Stimulated activated naive CD4-positive, alpha-beta T cell (primary cell): ENCODE measurements around the gene LMF2.

Experiments
- DNase-seq, 6 experiments: peaks; one replicate each; lab custom pipeline; 2025; lab: John Stamatoyannopoulos, UW

Gene LMF2

DNA sequence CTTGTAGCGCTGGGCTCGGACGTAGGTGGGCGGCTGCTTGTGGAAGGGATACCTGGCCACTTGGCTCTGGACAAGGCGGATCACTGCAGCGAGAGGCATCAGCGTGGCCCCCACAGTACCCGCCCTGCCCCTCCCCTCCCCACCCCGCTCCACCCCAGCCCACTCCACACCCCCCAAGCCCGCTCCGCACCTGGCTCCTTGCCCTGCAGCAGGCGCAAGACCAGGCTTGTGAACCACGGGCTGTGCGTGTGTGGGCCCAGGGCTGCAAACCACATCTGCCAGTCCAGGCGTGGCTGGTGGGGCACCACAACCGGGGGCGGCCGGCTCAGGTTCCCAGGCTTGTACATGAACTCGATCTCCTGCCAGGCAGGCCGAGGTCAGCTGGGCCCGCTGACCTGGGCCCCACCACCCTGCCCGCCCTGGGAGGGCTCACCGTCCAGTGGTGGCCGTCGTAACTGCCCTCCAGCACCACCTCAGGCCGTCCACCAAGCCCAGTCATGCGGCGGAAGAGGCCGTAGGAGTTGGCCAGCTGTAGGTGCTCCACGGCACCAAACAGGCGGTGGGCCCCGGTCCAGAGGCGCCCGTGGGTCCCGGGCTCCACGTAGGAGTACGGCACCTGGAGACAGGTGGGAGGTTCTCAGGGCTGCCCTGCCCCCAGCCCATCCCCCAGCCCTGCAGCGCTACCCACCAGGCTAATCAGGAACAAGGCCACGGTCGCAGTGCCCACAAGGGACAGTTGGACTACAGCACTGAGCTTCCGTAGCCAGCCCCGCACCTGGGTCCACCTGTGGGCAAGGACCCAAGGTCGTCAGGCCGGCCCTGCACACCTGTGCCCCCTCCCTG lies 2.9 kb downstream of the LMF2 start:
- DNase-seq, result no peak

DNA sequence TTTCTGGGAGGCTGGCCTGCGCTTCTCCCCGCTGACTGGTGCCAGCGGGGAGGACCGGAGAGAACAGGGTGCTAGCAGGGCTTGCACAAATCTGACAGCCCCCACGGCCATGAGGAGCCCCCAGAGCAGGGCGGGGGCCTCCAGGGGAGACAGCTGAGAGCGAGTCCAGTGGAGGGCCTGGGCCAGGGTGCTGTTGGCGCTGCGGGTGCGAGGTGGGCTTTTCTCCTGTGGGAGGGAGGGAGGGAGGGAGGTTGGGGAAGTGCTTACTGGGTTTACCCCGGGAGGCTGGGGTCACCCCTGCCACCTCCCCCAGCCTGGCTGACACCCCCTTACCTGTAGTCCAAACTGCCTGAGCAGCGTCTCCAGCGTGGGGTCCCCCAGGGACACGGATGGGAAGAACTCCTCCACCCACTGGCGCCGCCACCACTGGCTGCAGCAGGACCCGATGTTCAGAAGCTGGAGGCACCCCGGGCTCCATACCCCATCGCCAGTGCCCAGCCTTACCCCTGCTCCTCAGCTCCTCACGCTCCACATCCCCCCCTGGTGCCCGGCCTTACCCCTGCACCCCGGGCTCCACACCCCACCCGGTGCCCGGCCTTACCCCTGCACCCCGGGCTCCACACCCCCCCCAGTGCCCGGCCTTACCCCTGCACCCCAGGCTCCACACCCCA lies 3.9 kb downstream of the LMF2 start:
- no peak for DNase-seq

DNA sequence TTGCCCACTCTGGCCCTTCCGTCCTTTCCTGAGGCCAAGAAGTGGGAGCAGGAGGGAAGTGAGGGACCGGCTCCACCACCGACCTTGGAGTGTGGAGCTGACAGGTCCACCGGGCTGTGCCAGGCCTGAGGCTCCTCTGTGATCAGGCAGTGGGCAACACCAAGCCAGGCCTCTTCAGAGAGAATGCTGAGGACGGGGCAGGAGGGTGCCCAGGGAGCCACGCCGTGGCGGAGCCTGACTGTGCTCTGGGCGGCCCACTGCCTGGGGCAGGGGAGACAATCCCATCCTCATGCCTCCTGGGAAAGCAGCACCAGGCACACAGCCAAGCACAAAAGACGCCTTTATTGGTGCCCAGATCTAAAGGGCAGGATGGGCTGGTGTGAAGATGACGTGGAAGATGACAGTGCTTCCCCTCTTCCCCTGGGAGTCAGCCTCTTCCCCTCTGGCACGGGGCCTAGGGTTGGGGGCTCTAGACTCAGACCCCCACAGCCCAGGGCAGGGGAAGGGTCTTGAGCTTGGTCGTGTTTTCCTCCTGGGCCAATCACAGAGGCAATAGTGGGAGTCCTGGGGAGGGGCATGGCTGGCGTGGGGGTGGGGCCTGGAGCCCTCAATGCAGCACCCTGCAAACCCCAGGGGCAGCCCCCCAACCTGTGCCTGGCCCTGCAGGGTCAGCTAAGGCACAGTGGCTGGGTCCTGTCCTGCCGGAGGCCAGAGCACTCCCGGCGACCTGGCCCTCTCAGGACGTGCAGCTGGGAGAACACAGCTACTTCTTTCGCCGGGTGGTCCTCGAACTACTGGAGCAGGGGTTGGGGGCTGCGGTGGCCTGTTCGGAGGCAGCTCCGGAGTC lies 4.7 kb downstream of the LMF2 start:
- no peak for DNase-seq

DNA sequence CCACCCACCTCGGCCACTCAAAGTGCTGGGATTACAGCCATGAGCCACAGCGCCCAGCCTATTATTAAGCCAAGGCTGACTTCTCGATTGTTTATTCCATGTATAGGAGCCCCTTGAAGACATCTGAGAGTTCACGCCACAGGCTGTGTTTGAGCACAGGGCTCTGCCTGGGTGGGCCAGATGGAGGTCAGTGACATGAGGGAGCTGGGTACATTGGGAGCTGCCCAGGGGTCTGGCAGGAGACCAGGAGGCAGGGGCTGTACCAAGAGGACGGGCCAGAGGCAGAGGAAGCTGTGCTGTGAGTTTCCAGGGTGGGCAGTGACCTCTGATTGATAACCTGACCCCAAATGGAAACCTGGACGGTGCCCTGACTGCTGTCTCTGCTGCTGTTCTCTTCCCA lies 5.4 kb downstream of the LMF2 start:
- DNase-seq, result no peak

DNA sequence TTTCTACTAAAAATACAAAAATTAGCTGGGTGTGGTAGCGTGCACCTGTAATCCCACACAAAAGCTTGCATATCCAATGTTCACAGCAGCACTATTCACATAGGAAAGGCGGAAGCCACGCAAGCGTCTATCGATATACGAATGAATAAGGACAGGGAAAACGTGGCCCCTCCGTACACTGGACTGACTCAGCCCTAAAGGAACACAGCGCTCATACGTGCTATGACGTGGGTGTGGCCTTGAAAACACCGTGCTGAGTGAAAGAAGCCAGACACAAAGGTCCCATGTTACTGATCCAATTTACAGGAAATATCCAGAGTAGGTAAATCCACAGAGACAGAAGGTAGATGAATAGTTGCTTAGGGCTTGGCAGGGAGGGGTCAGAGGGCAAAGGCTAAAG lies 7.0 kb downstream of the LMF2 start:
- DNase-seq, result no peak

DNA sequence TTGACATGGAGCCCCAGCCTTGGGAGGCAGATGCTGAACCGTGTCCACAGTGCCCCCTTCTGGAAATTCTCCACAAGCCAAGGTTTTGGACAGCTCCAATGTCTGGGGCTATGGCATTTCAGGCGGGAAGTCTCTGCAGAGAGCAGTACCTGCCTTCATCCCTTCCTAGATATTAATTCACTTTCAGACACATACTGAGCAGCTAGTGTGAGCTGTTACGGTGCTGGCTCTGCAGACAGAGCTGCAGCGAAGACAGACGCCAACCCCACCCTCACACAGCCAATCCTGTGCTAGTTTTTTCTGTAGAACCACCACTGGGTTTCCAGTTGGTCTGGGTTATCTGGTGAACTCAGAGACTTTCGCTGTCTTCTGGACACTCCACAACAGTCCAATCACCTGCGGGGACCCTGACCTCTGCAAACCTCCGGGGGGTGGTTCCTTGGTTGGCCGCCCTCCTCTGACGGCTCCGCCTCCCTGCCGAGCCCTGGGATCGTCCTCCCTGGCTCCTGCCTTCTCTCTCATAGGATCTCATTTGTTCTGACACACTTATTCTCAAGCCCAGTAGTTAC lies 9.1 kb downstream of the LMF2 start:
- DNase-seq, result peak; percentile 33 to 78 (median 56)

DNA sequence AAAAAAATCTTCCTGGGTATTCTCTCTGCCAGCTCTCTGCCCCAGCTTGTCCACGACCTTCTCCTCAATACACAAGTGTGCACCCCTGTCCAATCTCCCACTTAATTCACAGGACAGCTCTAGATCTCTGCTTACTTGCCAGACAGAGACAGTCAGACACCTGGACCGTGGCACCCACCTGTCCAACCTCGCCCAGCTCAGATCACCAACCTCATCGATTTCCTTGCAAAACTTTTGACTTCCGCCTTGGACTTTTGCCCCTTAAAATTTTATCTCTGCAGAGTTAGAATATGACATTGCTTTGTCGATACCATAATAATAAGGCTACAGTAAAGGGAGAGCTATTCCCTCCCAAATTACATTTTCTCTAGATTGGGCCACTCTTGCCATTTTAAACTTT lies 10.4 kb downstream of the LMF2 start:
- DNase-seq, result no peak

DNA sequence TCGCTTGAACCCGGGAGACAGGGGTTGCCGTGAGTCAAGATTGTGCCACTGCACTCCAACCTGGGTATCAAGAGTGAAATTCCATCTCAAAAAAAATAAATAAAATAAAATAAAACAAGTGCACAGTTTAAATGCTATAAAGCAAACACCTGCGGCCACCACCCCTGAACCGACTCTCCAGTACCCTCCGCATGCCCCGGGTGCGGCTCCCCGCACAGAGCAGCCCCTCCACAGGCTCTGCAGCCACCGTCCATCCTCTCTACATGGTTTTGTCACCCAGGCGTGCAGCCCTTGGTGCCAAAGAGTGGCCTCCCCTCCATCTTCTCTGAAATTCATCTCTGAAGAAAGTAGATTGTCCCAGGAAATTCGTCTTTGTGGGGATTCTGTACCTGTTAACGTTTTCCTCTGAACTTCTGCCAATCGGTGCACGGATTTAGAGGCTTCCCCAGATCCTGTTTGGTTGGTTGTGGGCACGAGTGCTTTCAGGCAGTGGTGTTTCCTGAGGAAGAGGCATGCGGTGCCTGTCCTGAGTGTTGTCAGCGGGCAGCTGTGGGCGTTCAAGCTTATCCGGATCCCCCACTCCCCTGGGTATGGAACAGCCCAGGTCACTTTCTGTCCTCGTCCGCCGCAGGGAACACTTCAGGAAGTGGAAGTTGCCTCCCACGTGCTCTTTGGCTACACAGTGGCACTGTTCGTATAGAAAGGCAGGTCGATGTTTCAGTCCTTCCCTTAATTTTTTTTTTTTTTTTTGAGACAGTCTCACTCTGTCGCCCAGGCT lies 16.8 kb downstream of the LMF2 start:
- DNase-seq, result no peak

DNA sequence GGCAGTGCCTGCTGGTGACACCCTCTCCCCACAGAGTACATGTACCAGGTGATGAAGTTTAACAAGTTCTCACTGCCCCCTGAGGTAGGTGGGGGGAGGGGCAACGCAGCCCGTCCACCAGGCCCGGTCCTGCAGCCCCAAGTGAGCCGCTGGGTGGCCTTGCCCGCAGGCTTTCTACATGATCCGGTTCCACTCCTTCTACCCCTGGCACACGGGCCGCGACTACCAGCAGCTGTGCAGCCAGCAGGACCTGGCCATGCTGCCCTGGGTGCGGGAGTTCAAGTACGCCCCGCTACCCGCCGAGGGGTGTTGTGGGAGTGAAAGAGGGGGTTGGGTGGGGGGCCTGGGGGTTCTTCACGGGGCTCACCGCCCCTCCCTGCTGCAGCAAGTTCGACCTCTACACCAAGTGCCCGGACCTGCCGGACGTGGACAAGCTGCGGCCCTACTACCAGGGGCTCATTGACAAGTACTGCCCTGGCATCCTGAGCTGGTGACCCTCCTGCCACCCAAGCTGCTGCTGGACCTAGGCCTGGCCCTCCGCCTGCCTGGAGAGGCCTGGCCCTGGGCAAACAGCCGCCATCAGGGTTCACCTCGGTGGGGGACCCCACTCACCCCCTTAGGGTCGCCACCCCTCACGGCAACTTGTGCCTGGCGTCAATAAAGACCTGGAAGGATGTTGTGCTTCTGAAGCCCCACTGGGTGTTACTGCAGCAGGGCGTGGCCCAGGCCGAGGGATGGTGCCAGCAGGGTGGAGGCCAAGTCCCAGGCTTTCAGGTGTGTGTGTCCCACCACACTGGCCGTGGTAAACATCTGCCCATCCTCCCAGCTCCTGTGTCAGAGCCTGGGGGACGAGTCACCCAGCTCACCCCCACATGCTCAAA lies 17.9 kb downstream of the LMF2 start:
- no peak for DNase-seq

DNA sequence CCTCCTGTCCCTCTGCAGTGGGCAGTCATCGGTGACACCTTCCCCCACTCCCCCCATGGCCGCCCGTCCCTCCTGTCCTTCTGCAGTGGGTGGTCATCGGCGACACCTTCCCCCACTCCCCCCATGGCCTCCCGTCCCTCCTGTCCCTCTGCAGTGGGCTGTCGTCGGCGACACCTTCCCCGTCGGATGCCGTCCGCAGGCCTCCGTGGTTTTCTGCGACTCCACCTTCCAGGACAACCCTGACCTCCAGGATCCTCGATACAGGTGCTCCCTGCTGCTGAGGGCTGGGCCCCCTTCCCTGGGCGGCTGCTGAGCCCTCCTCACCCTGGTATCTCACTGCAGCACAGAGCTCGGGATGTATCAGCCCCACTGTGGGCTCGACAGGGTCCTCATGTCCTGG lies 18.6 kb downstream of the LMF2 start:
- no peak for DNase-seq

DNA sequence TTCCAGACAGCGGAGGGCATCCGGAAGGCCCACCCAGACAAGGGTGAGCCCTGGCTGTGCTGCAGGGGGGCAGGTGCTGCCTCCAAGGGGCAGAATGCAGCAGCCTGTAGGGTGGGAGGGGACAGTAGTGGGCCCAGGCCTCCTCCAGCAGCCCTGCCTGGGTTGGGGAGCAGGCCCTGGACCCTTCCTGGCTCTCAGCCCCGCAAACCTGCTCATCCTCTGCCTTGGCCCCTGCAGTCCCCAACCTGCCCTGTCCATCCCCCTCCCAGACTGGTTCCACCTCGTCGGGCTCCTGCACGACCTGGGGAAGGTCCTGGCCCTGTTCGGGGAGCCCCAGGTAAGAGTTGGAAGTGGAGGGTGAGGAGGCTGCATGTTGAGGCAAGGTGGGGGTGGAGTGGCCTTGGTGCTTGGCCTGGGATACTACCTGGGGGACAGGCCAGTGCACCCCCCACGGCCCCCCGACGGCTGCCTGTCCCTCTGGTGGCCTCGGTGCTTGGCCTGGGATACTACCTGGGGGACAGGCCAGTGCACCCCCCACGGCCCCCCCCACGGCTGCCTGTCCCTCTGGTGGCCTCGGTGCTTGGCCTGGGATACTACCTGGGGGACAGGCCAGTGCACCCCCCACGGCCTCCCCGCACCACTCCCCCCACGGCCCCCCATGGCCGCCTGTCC lies 19.4 kb downstream of the LMF2 start:
- no peak for DNase-seq

DNA sequence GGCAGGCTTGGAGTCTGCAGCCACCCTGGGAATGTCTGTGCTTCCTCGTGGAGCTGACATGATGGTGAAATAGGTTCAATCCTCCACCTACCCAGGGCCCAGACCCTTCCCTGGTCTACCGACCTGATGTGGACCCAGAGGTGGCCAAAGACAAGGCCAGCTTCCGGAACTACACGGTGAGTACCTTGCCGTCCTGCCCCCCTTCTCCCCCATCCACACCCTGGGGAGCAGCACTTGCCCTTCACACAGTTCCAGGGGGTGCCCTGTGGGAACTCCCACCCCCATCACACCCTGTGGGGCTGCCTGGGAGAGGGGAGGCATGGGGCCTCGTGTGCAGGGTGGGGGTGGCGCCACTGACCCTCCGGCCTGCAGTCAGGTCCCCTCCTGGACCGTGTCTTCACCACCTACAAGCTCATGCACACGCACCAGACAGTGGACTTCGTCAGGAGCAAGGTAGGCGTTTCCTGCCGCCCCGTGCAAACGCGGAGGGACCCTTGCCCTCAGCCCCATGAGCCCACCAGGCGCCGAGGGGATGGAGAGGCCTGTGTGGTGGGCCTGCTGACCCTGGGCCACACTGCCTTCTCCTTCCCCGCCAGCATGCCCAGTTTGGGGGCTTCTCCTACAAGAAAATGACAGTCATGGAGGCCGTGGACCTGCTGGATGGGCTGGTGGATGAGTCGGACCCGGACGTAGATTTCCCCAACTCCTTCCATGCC lies 20.1 kb downstream of the LMF2 start:
- DNase-seq, result no peak

DNA sequence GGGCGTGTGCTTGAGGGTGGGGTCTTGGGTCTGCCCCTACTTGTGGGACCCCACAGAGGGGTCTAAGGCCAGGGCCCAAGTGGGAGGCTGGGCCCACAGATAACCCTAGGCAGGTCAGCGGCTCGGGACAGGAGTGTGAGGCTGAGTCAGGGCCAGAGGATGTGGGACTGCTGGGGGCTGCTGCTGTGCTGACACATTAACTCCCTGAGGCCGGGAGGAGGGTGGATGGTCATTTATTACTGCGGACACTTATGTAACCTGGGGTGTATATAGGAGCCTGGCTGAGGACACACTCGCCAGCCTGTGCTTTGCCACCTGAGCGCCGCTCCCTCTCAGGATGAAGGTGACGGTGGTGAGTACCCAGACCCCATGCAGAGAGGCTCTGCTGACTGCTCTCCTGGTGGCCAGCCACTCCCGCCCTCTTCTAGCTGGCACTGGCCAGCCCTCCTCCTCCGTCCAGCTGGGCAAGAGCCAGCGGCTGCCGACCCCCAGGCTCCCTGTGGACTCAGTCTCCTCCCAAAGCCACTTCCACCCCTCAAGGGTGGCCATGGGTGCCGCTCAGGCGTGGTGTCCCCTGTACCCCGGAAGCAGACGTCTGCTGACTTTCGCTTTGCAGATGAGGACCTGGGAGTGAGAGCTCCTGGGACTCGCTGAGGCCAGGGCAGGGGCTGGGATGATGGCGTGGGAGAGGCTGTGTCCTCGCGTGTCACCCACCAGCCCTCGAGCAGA lies 20.8 kb downstream of the LMF2 start, which contains the start of gene MIOX:
MIOX (plus strand) TSS at position 299 of the 729 bp plus-strand sequence; CDS start at position 338, 39 bp downstream.
- DNase-seq, result no peak

DNA sequence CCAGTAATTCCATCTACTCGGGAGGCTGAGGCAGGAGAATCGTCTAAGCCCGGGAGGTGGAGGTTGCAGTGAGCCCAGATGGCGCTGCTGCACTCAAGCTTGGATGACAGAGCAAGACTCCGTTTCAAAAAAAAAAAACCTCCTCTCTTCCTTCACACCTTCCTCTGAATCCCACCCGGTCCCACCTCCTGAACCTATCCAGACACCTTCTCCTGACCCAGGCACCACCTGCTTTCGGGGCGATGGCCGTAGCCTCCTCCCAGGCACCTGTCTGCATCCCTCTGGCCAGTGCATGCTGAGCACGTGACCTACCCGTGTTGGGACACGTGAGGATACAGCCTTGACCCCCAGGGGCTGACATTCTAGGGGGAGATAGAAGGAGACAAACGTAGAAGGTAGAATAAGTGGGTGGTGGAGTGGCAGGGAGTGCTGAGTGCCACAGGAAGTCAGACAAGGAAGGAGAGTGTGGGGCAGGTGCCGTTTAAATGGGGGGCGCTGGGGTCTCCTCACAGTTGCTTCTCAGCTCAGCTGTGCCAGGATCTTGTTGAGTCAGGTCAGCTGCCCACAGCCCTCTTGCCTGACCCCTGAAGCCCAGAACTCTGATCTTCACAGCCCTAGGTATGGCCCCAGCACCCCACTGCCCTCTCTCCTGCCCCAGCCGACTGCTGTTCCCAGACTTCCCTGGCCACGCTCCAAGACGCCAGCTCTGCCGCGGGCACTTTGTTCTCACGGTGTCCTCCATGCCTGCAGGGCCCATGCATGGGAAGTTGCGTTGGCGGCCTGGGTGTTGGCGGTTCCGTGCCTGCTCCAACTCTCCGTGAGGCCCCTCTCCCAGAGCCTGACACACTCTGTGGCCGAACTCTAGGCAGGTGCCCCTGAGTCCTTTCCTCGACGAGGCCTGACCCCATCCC lies 22.0 kb downstream of the LMF2 start:
- DNase-seq, result no peak

DNA sequence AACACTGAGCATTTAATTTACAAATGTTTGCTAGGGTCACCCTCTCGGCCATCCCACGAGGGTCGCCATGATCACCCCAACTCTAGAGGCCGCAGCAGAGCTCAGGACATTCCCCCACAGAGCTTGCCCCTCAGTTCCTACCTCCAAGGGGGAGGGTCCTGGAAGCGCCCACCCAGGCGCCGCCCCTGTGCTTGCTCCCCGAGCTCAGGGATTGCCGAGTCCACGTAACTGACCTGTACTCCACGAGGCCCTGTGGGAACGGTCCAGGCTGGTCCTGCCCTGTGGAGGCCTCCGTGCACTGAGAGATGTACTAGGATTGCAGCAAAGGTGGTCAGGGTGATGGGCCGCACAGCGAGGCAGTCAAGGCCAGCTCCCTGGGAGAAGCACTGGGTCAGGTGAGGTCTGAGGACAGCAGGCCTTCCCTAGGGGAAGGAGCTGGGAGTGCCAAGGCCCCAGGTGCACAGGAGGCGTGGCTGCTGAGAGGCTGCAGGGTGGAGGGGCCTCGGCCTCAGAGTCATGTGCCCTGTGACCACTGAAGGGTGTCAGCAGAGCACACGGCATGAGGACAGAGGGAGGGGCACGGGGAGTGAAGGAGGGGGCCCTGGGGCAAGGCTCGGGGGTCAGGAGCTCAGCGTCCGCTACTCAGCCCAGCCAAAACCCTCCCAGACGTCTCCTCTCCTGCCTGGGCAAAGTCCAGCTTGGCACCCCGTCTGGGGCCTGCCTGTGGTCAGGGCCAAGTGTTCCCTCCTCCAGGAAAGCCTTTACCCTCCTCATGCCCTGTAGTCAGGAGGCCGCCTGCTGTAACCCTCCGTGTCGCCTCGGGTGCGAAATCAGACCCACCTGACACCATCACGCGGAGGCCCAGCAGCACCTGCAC lies 23.3 kb downstream of the LMF2 start:
- DNase-seq, result no peak

DNA sequence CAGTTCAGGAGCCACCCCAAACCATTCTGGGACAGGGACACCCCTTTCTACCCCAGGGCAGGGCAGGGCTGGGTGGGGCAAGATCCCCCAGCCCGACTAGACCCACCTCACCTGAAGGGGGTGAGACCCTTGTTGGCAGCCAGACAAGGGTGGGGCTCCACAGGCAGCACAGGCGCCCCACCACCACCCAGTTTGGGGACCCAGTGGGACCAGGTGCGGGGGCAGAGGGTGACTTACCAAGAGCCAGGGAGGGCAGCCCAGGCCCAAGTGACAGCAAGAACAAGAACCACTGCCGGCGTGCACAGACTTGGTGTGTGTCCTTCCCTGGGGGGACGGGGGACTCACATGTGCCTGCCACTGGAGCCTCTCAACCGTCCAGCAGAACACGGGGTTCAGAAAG lies 23.9 kb downstream of the LMF2 start:
- no peak for DNase-seq
